HCT116 (cell line): Measurements from ENCODE around the gene IL32. TPM values are rescaled to one million over a fixed set of nuclear protein-coding genes. Genes with fewer than 3 reads are reported as not detected.

ENCODE experiments used
- ATAC-seq: fragments of 200-7000 bp; cut with Tn5 transposase; 2 replicates; pipeline ENCODE4 v1.9.1; 2020; ENCODE audit warnings: mild to moderate bottlenecking, moderate library complexity
- BruUV-seq: library from RNA; stranded (reverse); fragments of 400-500 nt; replicated peaks from 2 replicates; lab custom pipeline; 2021; lab: Mats Ljungman, UMichigan
- CTCF ChIA-PET: fragments of 300-600 bp; sonication (Branson Sonifier 250); formaldehyde crosslinking; loops from one replicate; lab custom pipeline; 2021; ENCODE audit warnings: antibody characterized with exemption; lab: Charles Lee
- POLR2A ChIA-PET: fragments of 300-600, 350-600 bp; sonication (Branson Sonifier 250); formaldehyde crosslinking; loops from one replicate; lab custom pipeline; 2021; ENCODE audit warnings: antibody characterized with exemption; lab: Charles Lee
- RAD21 ChIA-PET, 2 experiments: fragments of 300-600 bp; sonication (Branson Sonifier 250); formaldehyde crosslinking; loops; one replicate each; lab custom pipeline; 2023; ENCODE audit warnings: low total read pairs in 2 of 2; ENCODE audit not compliant: uncharacterized antibody in 2 of 2, unreplicated experiment in 2 of 2, low non-redundant PET in 1 of 2; lab: Charles Lee
- DNase-seq: peaks from one replicate; pipeline ENCODE4 v3.0.0-alpha.2; 2010; ENCODE audit warnings: low read depth, low spot score
- H2AFZ ChIP-seq: fragments of 200-600 bp; shearing (Covaris generic), sonication (generic); 2 replicates; pipeline ENCODE4 v1.6.1; 2017; ENCODE audit warnings: low read depth, mixed run types, mixed read lengths, antibody characterized with exemption, low read length; ENCODE audit not compliant: poor library complexity, severe bottlenecking
- H3K27ac ChIP-seq: 2 replicates; pipeline ENCODE4 v1.5.1; 2012; ENCODE audit warnings: low read depth, low read length
- H3K27me3 ChIP-seq: fragments of 200-600 bp; sonication (generic); 2 replicates; pipeline ENCODE4 v1.6.1; 2016; ENCODE audit warnings: mixed run types, low read length, mixed read lengths; ENCODE audit not compliant: insufficient read depth
- H3K36me3 ChIP-seq, 2 experiments: fragments of 200-500 bp in 1 of 2; fragments of 200-600 bp in 1 of 2; sonication (Bioruptor generic) in 1 of 2; sonication (generic) in 1 of 2; 2 replicates each; pipeline versions ENCODE4 v1.5.1 to v1.6.1; 2014 to 2016; ENCODE audit warnings: low read length in 2 of 2, inconsistent platforms in 1 of 2, mixed read lengths in 1 of 2, mixed run types in 1 of 2; ENCODE audit not compliant: insufficient read depth in 2 of 2, control insufficient read depth in 1 of 2
- H3K4me1 ChIP-seq, 2 experiments: fragments of 200-600 bp in 1 of 2; sonication (generic) in 1 of 2; 2 replicates each; pipeline versions ENCODE4 v1.5.1 to v1.6.1; 2012 to 2017; ENCODE audit warnings: low read length in 2 of 2, inconsistent platforms in 1 of 2, mild to moderate bottlenecking in 1 of 2, mixed read lengths in 1 of 2, mixed run types in 1 of 2, moderate library complexity in 1 of 2; ENCODE audit not compliant: insufficient read depth in 2 of 2, control insufficient read depth in 1 of 2
- H3K4me2 ChIP-seq: fragments of 200-600 bp; sonication (generic); 2 replicates; pipeline ENCODE4 v1.6.1; 2017; ENCODE audit warnings: mixed run types, low read length, mixed read lengths
- H3K4me3 ChIP-seq, 2 experiments: fragments of 200-600 bp in 1 of 2; sonication (generic) in 1 of 2; replicated peaks in 1 of 2; 2 replicates each; pipeline ENCODE4 v1.5.1; 2011 to 2016; ENCODE audit warnings: low read length in 2 of 2, control low read depth in 1 of 2, low read depth in 1 of 2, mild to moderate bottlenecking in 1 of 2, mixed read lengths in 1 of 2, mixed run types in 1 of 2
- H3K79me2 ChIP-seq: fragments of 200-600 bp; sonication (generic); 2 replicates; pipeline ENCODE4 v1.6.1; 2017; ENCODE audit warnings: mild to moderate bottlenecking, mixed run types, low read length, moderate library complexity, mixed read lengths; ENCODE audit not compliant: insufficient read depth
- H3K9ac ChIP-seq: fragments of 200-600 bp; sonication (generic); 2 replicates; pipeline ENCODE4 v1.6.1; 2016; ENCODE audit warnings: low read length, mixed read lengths
- H3K9me2 ChIP-seq: fragments of 200-600 bp; sonication (generic), shearing (Covaris generic); 2 replicates; pipeline ENCODE4 v1.6.1; 2017; ENCODE audit warnings: mixed run types, mild to moderate bottlenecking, moderate library complexity; ENCODE audit not compliant: insufficient read depth
- H3K9me3 ChIP-seq, 2 experiments: fragments of 200-500 bp in 1 of 2; fragments of 200-600 bp in 1 of 2; sonication (Bioruptor generic) in 1 of 2; sonication (generic) in 1 of 2; 2 replicates each; pipeline ENCODE4 v1.6.1; 2014 to 2017; ENCODE audit warnings: low read length in 2 of 2, mixed read lengths in 2 of 2, inconsistent platforms in 1 of 2, low read depth in 1 of 2, mild to moderate bottlenecking in 1 of 2, mixed run types in 1 of 2, moderate library complexity in 1 of 2; ENCODE audit not compliant: control insufficient read depth in 1 of 2, insufficient read depth in 1 of 2
- H4K20me1 ChIP-seq: fragments of 200-600 bp; sonication (generic), shearing (Covaris generic); 2 replicates; pipeline ENCODE4 v1.6.1; 2017; ENCODE audit warnings: mixed run types, mild to moderate bottlenecking, moderate library complexity; ENCODE audit not compliant: insufficient read depth
- EGR1 ChIP-seq: IDR thresholded peaks from 2 replicates; pipeline ENCODE4 v1.6.1; 2012; ENCODE audit warnings: low read depth
- EZH2phosphoT487 ChIP-seq: fragments of 200-600 bp; IDR thresholded peaks from 2 replicates; pipeline ENCODE4 v1.6.1; 2018; ENCODE audit warnings: antibody characterized with exemption, borderline replicate concordance
- FOSL1 ChIP-seq: IDR thresholded peaks from 2 replicates; pipeline ENCODE4 v1.6.1; 2012; ENCODE audit warnings: low read depth
- POLR2AphosphoS5 ChIP-seq: IDR thresholded peaks from 2 replicates; pipeline ENCODE4 v1.6.1; 2011; ENCODE audit warnings: mild to moderate bottlenecking, low read depth, low read length, moderate library complexity
- SP1 ChIP-seq: IDR thresholded peaks from 2 replicates; pipeline ENCODE4 v1.6.1; 2012; ENCODE audit warnings: low read depth
- ZFX ChIP-seq: fragments of 450-650 bp; IDR thresholded peaks from 2 replicates; pipeline ENCODE4 v1.6.1; 2017
- intact Hi-C: fragments of 100-400 bp; cut with micrococcal nuclease; formaldehyde crosslinking; loops from 2 replicates; pipeline ENCODE4 v1.10.0; 2022
- total RNA-seq: library from RNA; stranded (reverse); gene quantifications from one replicate; pipeline ENCODE4 v1.2.1, GENCODE V29; 2021; ENCODE audit not compliant: unreplicated experiment
- TF ChIP-seq, protein P1 (sequence below): IDR thresholded peaks from 2 replicates; pipeline ENCODE4 v1.6.1; 2011; ENCODE audit warnings: mild to moderate bottlenecking, low read length, moderate library complexity; ENCODE audit not compliant: insufficient replicate concordance; ENCODE audit errors: extremely low read depth

IL32 gene
- total RNA-seq, 1 experiment from 2014 or later: 13.7 TPM

DNA sequence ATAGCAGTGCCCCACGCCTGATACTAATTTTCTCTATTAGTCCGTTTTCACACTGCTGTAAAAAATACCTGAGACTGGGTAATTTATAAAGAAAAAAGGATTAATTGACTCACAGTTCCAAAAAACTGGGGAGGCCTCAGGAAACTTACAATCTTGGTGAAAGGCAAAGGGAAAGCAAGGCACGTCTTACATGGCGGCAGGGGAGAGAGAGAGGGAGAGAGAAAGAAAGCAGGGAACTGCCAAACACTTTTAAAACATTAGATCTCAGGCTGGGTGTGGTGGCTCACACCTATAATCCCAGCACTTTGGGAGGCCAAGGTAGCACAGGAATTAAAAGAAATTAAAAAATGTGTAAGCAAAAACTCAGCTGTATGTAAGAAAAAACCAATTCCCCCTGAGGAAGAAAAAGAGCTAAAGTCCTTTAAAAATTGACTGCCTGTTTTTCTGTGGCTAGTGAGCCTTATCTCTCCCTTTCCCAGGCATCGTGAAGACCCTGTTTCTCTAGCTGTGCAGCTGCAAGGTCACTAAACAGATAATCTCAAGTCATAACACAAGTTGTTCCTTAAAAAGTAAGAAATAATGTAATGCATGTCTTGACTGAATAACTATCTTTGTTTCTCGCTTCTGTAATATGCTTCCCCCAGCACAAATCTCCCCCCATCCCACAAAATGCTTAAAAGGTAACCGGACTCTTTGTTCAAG lies 19.7 kb downstream of the IL32 start:
- ATAC-seq: no peak
- ChIA-PET CTCF (no interaction called here), RAD21 (no interaction called here), POLR2A (no interaction called here)
- intact Hi-C loops: no loop called here
- Histone ChIP-seq H3K4me3 (no peak overlapping the region), H3K9me2 (no peaks in the 10 kb centered on the region), H4K20me1 (no peaks in the 10 kb centered on the region), H3K27ac (no peak overlapping the region), H3K4me1 (no peaks in the 10 kb centered on the region), H3K79me2 (no peaks in the 10 kb centered on the region), H2AFZ (no peak overlapping the region), H3K27me3 (no peaks in the 10 kb centered on the region), H3K4me2 (no peak overlapping the region), H3K9ac (no peak overlapping the region), H3K36me3 (no peaks in the 10 kb centered on the region), H3K9me3 (no peaks in the 10 kb centered on the region)
- BruUV-seq: no TSS peak
- no peak for DNase-seq
- TF ChIP-seq POLR2AphosphoS5 (no peak), FOSL1 (no peak), SP1 (no peak), ZFX (no peak), EGR1 (no peak), EZH2phosphoT487 (no peak)
- TF ChIP-seq, protein P1, sequence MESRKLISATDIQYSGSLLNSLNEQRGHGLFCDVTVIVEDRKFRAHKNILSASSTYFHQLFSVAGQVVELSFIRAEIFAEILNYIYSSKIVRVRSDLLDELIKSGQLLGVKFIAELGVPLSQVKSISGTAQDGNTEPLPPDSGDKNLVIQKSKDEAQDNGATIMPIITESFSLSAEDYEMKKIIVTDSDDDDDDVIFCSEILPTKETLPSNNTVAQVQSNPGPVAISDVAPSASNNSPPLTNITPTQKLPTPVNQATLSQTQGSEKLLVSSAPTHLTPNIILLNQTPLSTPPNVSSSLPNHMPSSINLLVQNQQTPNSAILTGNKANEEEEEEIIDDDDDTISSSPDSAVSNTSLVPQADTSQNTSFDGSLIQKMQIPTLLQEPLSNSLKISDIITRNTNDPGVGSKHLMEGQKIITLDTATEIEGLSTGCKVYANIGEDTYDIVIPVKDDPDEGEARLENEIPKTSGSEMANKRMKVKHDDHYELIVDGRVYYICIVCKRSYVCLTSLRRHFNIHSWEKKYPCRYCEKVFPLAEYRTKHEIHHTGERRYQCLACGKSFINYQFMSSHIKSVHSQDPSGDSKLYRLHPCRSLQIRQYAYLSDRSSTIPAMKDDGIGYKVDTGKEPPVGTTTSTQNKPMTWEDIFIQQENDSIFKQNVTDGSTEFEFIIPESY: no peak
